ENCODE measurements around the gene SCAMP4. TPM values are rescaled to one million over a fixed set of nuclear protein-coding genes. Genes with fewer than 3 reads are reported as not detected.

The SCAMP4 gene
- total and polyA plus RNA-seq, 2 of the 13 experiments (the other 11 are each of a cell fraction or from before 2014, with no cell fraction given) = 10.7 to 13.7 TPM

GRCh38 chr19:1907563-1908363, 2.6 kb downstream of the SCAMP4 start (continued):
- TF ChIP-seq ZNF18 (CRISPR knock-in tag; IDR thresholded peaks at IDR 0.05; ENCODE audit: insufficient replicate concordance) (peak; percentile 30), ERF (CRISPR knock-in tag; IDR thresholded peaks at IDR 0.05) (no peak; the same call in 1 of the 2 replicates), TIGD3 (CRISPR knock-in tag; IDR thresholded peaks at IDR 0.05; ENCODE audit: borderline replicate concordance) (no peak), HHEX (CRISPR knock-in tag; IDR thresholded peaks at IDR 0.05) (no peak), ZNF367 (CRISPR knock-in tag; IDR thresholded peaks at IDR 0.05; ENCODE audit: borderline replicate concordance) (no peak), FOSL2 (CRISPR knock-in tag; IDR thresholded peaks at IDR 0.05) (peak; percentile 80), ZFP41 (CRISPR knock-in tag; IDR thresholded peaks at IDR 0.05; ENCODE audit: borderline replicate concordance) (no peak), CCAR2 (optimal IDR thresholded peaks at IDR 0.05; ENCODE audit: low read depth, low read length) (no peak), HMGA1 (CRISPR knock-in tag; conservative IDR thresholded peaks at IDR 0.05) (no peak), KLF11 (CRISPR knock-in tag; IDR thresholded peaks at IDR 0.05) (no peak), ZNF446 (CRISPR knock-in tag; IDR thresholded peaks at IDR 0.05) (no peak), ZNF225 (CRISPR knock-in tag; IDR thresholded peaks at IDR 0.05) (0 out of 2 replicates have a peak, but pooled peaks have one; percentile 15), RBM39 (IDR thresholded peaks at IDR 0.05; ENCODE audit: low read depth, low read length, poor library complexity, severe bottlenecking) (no peak), PCBP1 (IDR thresholded peaks at IDR 0.05; ENCODE audit: borderline replicate concordance, low read depth, low read length) (0 out of 2 replicates have a peak, but pooled peaks have one; percentile 50), ZNF556 (CRISPR knock-in tag; IDR thresholded peaks at IDR 0.05; ENCODE audit: borderline replicate concordance) (no peak), FOXC1 (CRISPR knock-in tag; IDR thresholded peaks at IDR 0.05; ENCODE audit: borderline replicate concordance) (0 out of 2 replicates have a peak, but pooled peaks have one; percentile 78), ZNF720 (CRISPR knock-in tag; IDR thresholded peaks at IDR 0.05) (no peak), TEAD3 (CRISPR knock-in tag; optimal IDR thresholded peaks at IDR 0.05; ENCODE audit: borderline replicate concordance) (no peak), ZNF24 (IDR thresholded peaks at IDR 0.05) (no peak), RBM22 (optimal IDR thresholded peaks at IDR 0.05; ENCODE audit: low read length) (no peak), AKAP8 (CRISPR knock-in tag; IDR thresholded peaks at IDR 0.05) (peak; percentile 67; the same call in 1 of the 2 replicates), HOXD1 (CRISPR knock-in tag; IDR thresholded peaks at IDR 0.05) (no peak), RCOR2 (CRISPR knock-in tag; IDR thresholded peaks at IDR 0.05) (no peak), HOXA9 (CRISPR knock-in tag; IDR thresholded peaks at IDR 0.05; ENCODE audit: borderline replicate concordance) (no peak), BHLHE40 (IDR thresholded peaks at IDR 0.05; ENCODE audit: low read length) (no peak), YY1 (IDR thresholded peaks at IDR 0.05; ENCODE audit: insufficient read depth, insufficient replicate concordance, low read depth, low read length) (no peak), DR1 (CRISPR knock-in tag; IDR thresholded peaks at IDR 0.05) (no peak; the same call in 1 of the 2 replicates), ZNF580 (CRISPR knock-in tag; IDR thresholded peaks at IDR 0.05; ENCODE audit: borderline replicate concordance, low read depth) (peak; percentile 30; the same call in 1 of the 2 replicates), ZNF737 (CRISPR knock-in tag; IDR thresholded peaks at IDR 0.05; ENCODE audit: borderline replicate concordance) (no peak), AHR (CRISPR knock-in tag; IDR thresholded peaks at IDR 0.05) (no peak)

Data from HepG2 (cell line).